Effector CD4-positive, alpha-beta T cell (primary cell): Measurements from ENCODE around the gene SMIM41.

Experiments
- DNase-seq: peaks from one replicate; pipeline ENCODE4 v3.0.0-alpha.2; 2020

The SMIM41 gene

GRCh38 chr12:52063082-52063924, 16.2 kb upstream of the SMIM41 start:
- no peak for DNase-seq

- no peak for DNase-seq
These were observed 15.4 kb upstream of the SMIM41 start for GRCh38 chr12:52063981-52064649.

GRCh38 chr12:52066346-52067080, 13.0 kb upstream of the SMIM41 start:
- DNase-seq = no peak

GRCh38 chr12:52067081-52067374, 12.5 kb upstream of the SMIM41 start:
- no peak for DNase-seq

GRCh38 chr12:52069327-52070184, 9.9 kb upstream of the SMIM41 start, which contains the start of gene ATG101:
ATG101 (plus strand) TSS chr12:52069978; CDS start chr12:52073651, 3,673 bp downstream.
- DNase-seq = peak; percentile 77

GRCh38 chr12:52070185-52070925, 9.1 kb upstream of the SMIM41 start:
- no peak for DNase-seq

GRCh38 chr12:52073531-52074381, 5.7 kb upstream of the SMIM41 start:
- DNase-seq = no peak

- DNase-seq = no peak
These were observed 4.4 kb upstream of the SMIM41 start for GRCh38 chr12:52074971-52075724.

- DNase-seq = no peak
These were observed 2.7 kb upstream of the SMIM41 start for GRCh38 chr12:52076811-52077210.

GRCh38 chr12:52078276-52078675, 1.2 kb upstream of the SMIM41 start:
- no peak for DNase-seq

- no peak for DNase-seq
These were observed 1.1 kb downstream of the SMIM41 start for GRCh38 chr12:52080403-52081251.

- no peak for DNase-seq
These were observed 1.8 kb downstream of the SMIM41 start for GRCh38 chr12:52081263-52081733.

GRCh38 chr12:52082026-52082668, 2.6 kb downstream of the SMIM41 start:
- DNase-seq = no peak

GRCh38 chr12:52082669-52082987, 3.1 kb downstream of the SMIM41 start:
- no peak for DNase-seq

GRCh38 chr12:52082988-52083637, 3.6 kb downstream of the SMIM41 start:
- peak; percentile 58 for DNase-seq

GRCh38 chr12:52083638-52083996, 4.1 kb downstream of the SMIM41 start:
- no peak for DNase-seq

GRCh38 chr12:52084491-52085231, 5.2 kb downstream of the SMIM41 start:
- DNase-seq = no peak
